Trophoblast cell (in vitro differentiated cells and primary cell): ENCODE data around the gene C12orf57.

Experiments
- DNase-seq, 2 donors: peaks; one replicate each; pipeline ENCODE4 v3.0.0-alpha.2; 2016
- H2AFZ ChIP-seq: 2 replicates; pipeline ENCODE4 v1.6.1; 2013; ENCODE audit warnings: low read length, moderate library complexity, mild to moderate bottlenecking; ENCODE audit not compliant: insufficient read depth, poor library complexity
- H2AK5ac ChIP-seq: 2 replicates; pipeline ENCODE4 v1.6.1; 2013; ENCODE audit warnings: mild to moderate bottlenecking, low read length
- H2BK120ac ChIP-seq: 2 replicates; pipeline ENCODE4 v1.6.1; 2013; ENCODE audit warnings: low read length, mild to moderate bottlenecking, moderate library complexity; ENCODE audit not compliant: insufficient read depth, poor library complexity
- H2BK12ac ChIP-seq: 2 replicates; pipeline ENCODE4 v1.6.1; 2013; ENCODE audit warnings: mild to moderate bottlenecking, low read length, moderate library complexity
- H2BK5ac ChIP-seq: 2 replicates; pipeline ENCODE4 v1.6.1; 2013; ENCODE audit warnings: low read length, low read depth, moderate library complexity, mild to moderate bottlenecking; ENCODE audit not compliant: poor library complexity
- H3K14ac ChIP-seq: 2 replicates; pipeline ENCODE4 v1.6.1; 2013; ENCODE audit warnings: mild to moderate bottlenecking, low read length
- H3K18ac ChIP-seq: 2 replicates; pipeline ENCODE4 v1.6.1; 2013; ENCODE audit warnings: mild to moderate bottlenecking, low read length
- H3K23ac ChIP-seq: 2 replicates; pipeline ENCODE4 v1.6.1; 2013; ENCODE audit warnings: low read length
- H3K27ac ChIP-seq: 2 replicates; pipeline ENCODE4 v1.5.1; 2013; ENCODE audit warnings: low read depth, mild to moderate bottlenecking, inconsistent platforms, low read length, moderate library complexity
- H3K27me3 ChIP-seq: 2 replicates; pipeline ENCODE4 v1.6.1; 2013; ENCODE audit warnings: inconsistent platforms, mild to moderate bottlenecking, low read length, moderate library complexity; ENCODE audit not compliant: insufficient read depth
- H3K36me3 ChIP-seq, 2 experiments: 1 replicate in 1 of 2; 2 replicates in 1 of 2; pipeline ENCODE4 v1.6.1; 2013; ENCODE audit warnings: low read length in 2 of 2, mild to moderate bottlenecking in 2 of 2, moderate library complexity in 1 of 2; ENCODE audit not compliant: insufficient read depth in 2 of 2, control insufficient read depth in 1 of 2
- H3K4ac ChIP-seq: 2 replicates; pipeline ENCODE4 v1.6.1; 2013; ENCODE audit warnings: low read depth, mild to moderate bottlenecking, low read length, moderate library complexity
- H3K4me1 ChIP-seq, 2 experiments: 1 replicate in 1 of 2; 2 replicates in 1 of 2; pipeline ENCODE4 v1.6.1; 2013; ENCODE audit warnings: low read length in 2 of 2, mild to moderate bottlenecking in 2 of 2, moderate library complexity in 1 of 2; ENCODE audit not compliant: insufficient read depth in 2 of 2, control insufficient read depth in 1 of 2
- H3K4me2 ChIP-seq: 2 replicates; pipeline ENCODE4 v1.6.1; 2013; ENCODE audit warnings: inconsistent platforms, mild to moderate bottlenecking, low read length, moderate library complexity
- H3K4me3 ChIP-seq: 2 replicates; pipeline ENCODE4 v1.5.1; 2013; ENCODE audit warnings: mild to moderate bottlenecking, low read depth, low read length, inconsistent platforms
- H3K79me1 ChIP-seq: one replicate; pipeline ENCODE4 v1.6.1; 2013; ENCODE audit warnings: low read length
- H3K79me2 ChIP-seq: 2 replicates; pipeline ENCODE4 v1.6.1; 2013; ENCODE audit warnings: low read length, mild to moderate bottlenecking; ENCODE audit not compliant: control insufficient read depth, insufficient read depth, poor library complexity
- H3K9ac ChIP-seq: 2 replicates; pipeline ENCODE4 v1.6.1; 2013; ENCODE audit warnings: mild to moderate bottlenecking, low read length
- H3K9me3 ChIP-seq: 2 replicates; pipeline ENCODE4 v1.6.1; 2013; ENCODE audit warnings: low read depth, mild to moderate bottlenecking, control low read depth, inconsistent platforms, low read length; ENCODE audit not compliant: insufficient read depth
- H4K12ac ChIP-seq: 2 replicates; pipeline ENCODE4 v1.6.1; 2013; ENCODE audit warnings: low read depth, mild to moderate bottlenecking, low read length, moderate library complexity
- H4K8ac ChIP-seq: 2 replicates; pipeline ENCODE4 v1.6.1; 2013; ENCODE audit warnings: low read depth, mild to moderate bottlenecking, low read length, moderate library complexity
- H4K91ac ChIP-seq: one replicate; pipeline ENCODE4 v1.6.1; 2013; ENCODE audit warnings: low read depth, mild to moderate bottlenecking, low read length, moderate library complexity
- WGBS: extraction: QIAGEN DNeasy Blood & Tissue Kit; methylation state at CpG from one replicate; pipeline ENCODE4 v1.1.7; 2013; ENCODE audit warnings: missing lambda C conversion rate; ENCODE audit not compliant: insufficient read length, insufficient coverage; ENCODE audit errors: extremely low coverage; 5-methylcytosine and 5-hydroxymethylcytosine counted together

Gene C12orf57

DNA sequence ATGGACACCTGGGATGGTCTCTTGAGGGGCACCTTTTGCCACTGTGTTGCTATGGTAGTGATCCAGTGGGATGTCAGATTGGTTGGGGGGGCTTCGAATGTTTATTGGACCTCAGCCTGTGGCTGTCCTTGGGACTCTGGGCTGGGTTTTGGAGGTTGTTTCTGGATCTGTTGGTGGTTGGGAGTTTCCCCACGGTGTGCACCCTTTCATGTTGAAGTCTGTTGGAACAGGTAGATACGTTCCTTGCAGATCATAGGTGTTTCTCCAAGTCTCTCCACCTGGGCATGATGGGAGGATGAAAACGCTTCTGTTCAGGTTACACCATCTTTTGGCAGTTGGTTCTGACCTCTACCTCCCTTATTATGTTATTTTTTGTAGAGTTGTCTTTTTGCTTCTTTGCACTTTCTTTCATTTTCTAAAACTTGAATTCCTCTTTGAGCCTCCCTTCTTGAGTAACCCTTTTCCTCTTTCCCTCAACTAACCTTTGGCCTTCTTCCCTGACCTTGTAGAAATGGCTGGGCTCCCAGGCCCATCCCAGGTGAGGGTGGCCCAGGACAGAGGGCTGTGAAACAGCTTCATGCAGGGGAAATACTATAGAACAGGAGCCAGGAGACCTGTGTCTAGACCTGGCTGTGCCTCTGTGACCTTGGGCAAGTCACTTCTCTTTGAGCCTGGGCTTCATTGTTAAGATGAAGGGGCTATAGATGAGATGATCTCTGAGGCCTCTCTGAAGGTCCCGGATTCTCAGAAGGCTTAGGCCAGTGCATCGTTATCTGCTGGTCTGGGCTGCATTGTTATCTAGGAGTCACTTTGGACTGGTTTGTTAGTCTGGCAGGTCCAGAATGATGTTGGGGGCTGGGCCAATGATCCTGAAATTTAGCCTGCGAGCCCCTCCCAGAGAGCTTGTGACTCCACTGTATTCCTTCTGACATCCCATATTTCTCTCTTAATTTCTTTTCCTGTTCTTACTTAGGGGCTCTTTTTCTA, 14.1 kb upstream of the C12orf57 start:
- peak overlapping the region; percentile 35 for H3K18ac ChIP-seq
- no CpG with 5 or more reads among the region's 7 CpGs for WGBS
- H2AFZ ChIP-seq, result no peak overlapping the region
- no peak overlapping the region for H2BK120ac ChIP-seq
- peak overlapping the region; percentile 95 for H3K4me2 ChIP-seq
- peaks cover 32% of the 10 kb centered on the region for H3K79me2 ChIP-seq
- H3K14ac ChIP-seq, result peak overlapping the region; percentile 56
- no peak overlapping the region for H4K12ac ChIP-seq
- H3K23ac ChIP-seq, result no peak overlapping the region
- H3K36me3 ChIP-seq, result peaks cover 11 to 16% of the 10 kb centered on the region in 2 experiments
- H3K27me3 ChIP-seq, result no peaks in the 10 kb centered on the region
- H2BK12ac ChIP-seq, result no peak overlapping the region
- peak overlapping the region; percentile 82 for H3K4ac ChIP-seq
- no peak overlapping the region for H2BK5ac ChIP-seq
- peaks cover 31 to 35% of the 10 kb centered on the region in 2 experiments for H3K4me1 ChIP-seq
- peak overlapping the region; percentile 52 for H4K91ac ChIP-seq
- H3K9me3 ChIP-seq, result no peaks in the 10 kb centered on the region
- peaks cover 35% of the 10 kb centered on the region for H3K79me1 ChIP-seq
- no peak overlapping the region for H2AK5ac ChIP-seq
- DNase-seq, result no peak
- peak overlapping the region; percentile 90 for H3K27ac ChIP-seq
- H4K8ac ChIP-seq, result peak overlapping the region; percentile 51
- H3K4me3 ChIP-seq, result peak overlapping the region; percentile 76
- H3K9ac ChIP-seq, result peak overlapping the region; percentile 81

DNA sequence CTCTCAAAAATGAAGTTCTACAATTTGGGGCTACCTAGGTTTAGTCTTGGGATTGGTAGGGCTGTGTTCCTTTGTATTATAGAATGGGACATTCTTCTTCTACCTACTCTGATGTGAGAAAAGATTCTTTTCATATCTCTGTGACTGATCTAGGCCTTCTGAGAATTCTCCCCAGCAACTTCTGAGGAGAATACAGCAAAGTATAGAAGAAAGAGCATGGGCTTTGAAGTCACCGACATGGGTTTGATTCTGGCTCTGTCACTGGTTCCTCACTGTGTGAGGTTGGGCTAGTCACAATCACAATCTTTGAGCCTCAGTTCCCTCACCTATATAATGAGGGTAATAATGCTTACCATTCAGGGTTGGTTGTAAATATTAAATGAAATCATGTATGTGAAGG, 11.1 kb upstream of the C12orf57 start:
- no CpG with 5 or more reads among the region's 1 CpG for WGBS
- H3K9ac ChIP-seq, result no peak overlapping the region
- H3K27me3 ChIP-seq, result no peaks in the 10 kb centered on the region

GRCh38 chr12:6934110-6934509, 9.7 kb upstream of the C12orf57 start:
- WGBS, result no CpG with 5 or more reads among the region's 8 CpGs
- no peak for DNase-seq
- no peak overlapping the region for H2AK5ac ChIP-seq
- H2BK5ac ChIP-seq, result no peak overlapping the region
- H4K91ac ChIP-seq, result no peak overlapping the region
- H2AFZ ChIP-seq, result no peak overlapping the region
- H3K14ac ChIP-seq, result no peak overlapping the region
- H3K4me1 ChIP-seq, result peaks cover 16 to 19% of the 10 kb centered on the region in 2 experiments
- no peak overlapping the region for H3K4me2 ChIP-seq
- no peak overlapping the region for H2BK120ac ChIP-seq
- H3K36me3 ChIP-seq, result peaks cover 45 to 49% of the 10 kb centered on the region in 2 experiments
- H4K8ac ChIP-seq, result no peak overlapping the region
- H3K27ac ChIP-seq, result no peak overlapping the region
- no peak overlapping the region for H3K9ac ChIP-seq
- H3K23ac ChIP-seq, result no peak overlapping the region
- no peak overlapping the region for H3K4me3 ChIP-seq
- H3K79me2 ChIP-seq, result peaks cover 17% of the 10 kb centered on the region
- peaks cover 11% of the 10 kb centered on the region for H3K79me1 ChIP-seq
- H3K27me3 ChIP-seq, result no peaks in the 10 kb centered on the region
- no peaks in the 10 kb centered on the region for H3K9me3 ChIP-seq
- no peak overlapping the region for H2BK12ac ChIP-seq
- no peak overlapping the region for H3K18ac ChIP-seq
- peak overlapping the region; percentile 14 for H4K12ac ChIP-seq
- no peak overlapping the region for H3K4ac ChIP-seq

More for the DNA sequence above, 11.1 kb upstream of the C12orf57 start:
- no peak overlapping the region for H3K23ac ChIP-seq
- no peak overlapping the region for H3K4me3 ChIP-seq
- H4K12ac ChIP-seq, result no peak overlapping the region
- H3K14ac ChIP-seq, result no peak overlapping the region
- no peaks in the 10 kb centered on the region for H3K9me3 ChIP-seq
- H3K4me1 ChIP-seq, result peaks cover 10 to 15% of the 10 kb centered on the region in 2 experiments
- H3K4me2 ChIP-seq, result no peak overlapping the region
- H2BK5ac ChIP-seq, result no peak overlapping the region
- H3K79me1 ChIP-seq, result peaks cover 16% of the 10 kb centered on the region
- H2AK5ac ChIP-seq, result no peak overlapping the region
- H2AFZ ChIP-seq, result no peak overlapping the region
- H3K27ac ChIP-seq, result no peak overlapping the region
- peaks cover 24% of the 10 kb centered on the region for H3K79me2 ChIP-seq
- no peak overlapping the region for H2BK12ac ChIP-seq
- no peak overlapping the region for H3K18ac ChIP-seq
- no peak overlapping the region for H2BK120ac ChIP-seq
- H4K91ac ChIP-seq, result no peak overlapping the region
- H3K4ac ChIP-seq, result no peak overlapping the region
- no peak overlapping the region for H4K8ac ChIP-seq
- DNase-seq, result peak in 1 of 2 donors; percentile 60
- peaks cover 36 to 40% of the 10 kb centered on the region in 2 experiments for H3K36me3 ChIP-seq

- Histone ChIP-seq H2BK5ac (no peak overlapping the region), H3K36me3 (peaks cover 53 to 61% of the 10 kb centered on the region in 2 experiments), H3K27ac (no peak overlapping the region), H2AFZ (no peak overlapping the region), H3K79me2 (peaks cover 8% of the 10 kb centered on the region), H3K23ac (no peak overlapping the region), H3K14ac (no peak overlapping the region), H4K12ac (no peak overlapping the region), H2AK5ac (no peak overlapping the region), H4K8ac (no peak overlapping the region), H3K18ac (no peak overlapping the region), H3K27me3 (no peaks in the 10 kb centered on the region), H3K79me1 (peaks cover 8% of the 10 kb centered on the region), H4K91ac (no peak overlapping the region), H3K4me3 (no peak overlapping the region), H2BK120ac (no peak overlapping the region), H3K9ac (no peak overlapping the region), H3K4ac (no peak overlapping the region), H3K9me3 (no peaks in the 10 kb centered on the region), H2BK12ac (no peak overlapping the region), H3K4me2 (no peak overlapping the region), H3K4me1 (peaks cover 5 to 9% of the 10 kb centered on the region in 2 experiments)
- DNase-seq, result no peak
- no CpG with 5 or more reads among the region's 14 CpGs for WGBS
Measured at GRCh38 chr12:6935371-6936193, 8.2 kb upstream of the C12orf57 start.
